Posterior cingulate gyrus (tissue), 11 donors: ENCODE measurements around the gene GCN1.
"Not testable (repeated sequence)": the region's sequence is repeated elsewhere in the genome, so short reads cannot be mapped to it uniquely, and the experiment has no call there.

Source experiments
- DNase-seq, 10 donors: peaks; one replicate each; pipeline versions ENCODE4 v3.0.0 to v3.0.0-alpha.2; 2020 to 2021; ENCODE audit warnings: mixed read lengths in 3 of 10
- intact Hi-C: fragments of 100-400 bp; cut with DNase I; formaldehyde crosslinking; loops from one replicate; pipeline ENCODE4 v1.15.1; 2023

The GCN1 gene

GRCh38 chr12:120215766-120216735 is 21.5 kb upstream of the GCN1 start:
- intact Hi-C loops, result no loop called here
- peak in 2 of 10 donors; percentile 62 to 63 for DNase-seq

- DNase-seq, result peak in 1 of 10 donors; percentile 57
- intact Hi-C loops, result no loop called here
Observed at GRCh38 chr12:120215357-120215735, 20.8 kb upstream of the GCN1 start.

GRCh38 chr12:120214626-120215356 is 20.3 kb upstream of the GCN1 start:
- peak in 3 of 10 donors; percentile 42 to 85 (median 70) for DNase-seq
- intact Hi-C loops, result no loop called here

GRCh38 chr12:120213758-120214157 is 19.2 kb upstream of the GCN1 start:
- intact Hi-C loops, result no loop called here
- peak in 3 of 10 donors; percentile 35 to 50 (median 48) for DNase-seq

GRCh38 chr12:120213182-120213581 is 18.7 kb upstream of the GCN1 start:
- peak in 1 of 10 donors; percentile 40 for DNase-seq
- intact Hi-C loops, result not testable (repeated sequence)

GRCh38 chr12:120212301-120212700 is 17.8 kb upstream of the GCN1 start:
- intact Hi-C loops, result no loop called here
- peak in 2 of 10 donors; percentile 56 to 78 for DNase-seq

- intact Hi-C loops, result no loop called here
Observed at GRCh38 chr12:120211904-120212283, 17.4 kb upstream of the GCN1 start.

GRCh38 chr12:120211243-120211903 is 16.9 kb upstream of the GCN1 start:
- peak in 2 of 10 donors; percentile 43 to 44 for DNase-seq
- intact Hi-C loops, result no loop called here

More at GRCh38 chr12:120211904-120212283, 17.4 kb upstream of the GCN1 start:
- DNase-seq, result peak in 2 of 10 donors; percentile 39 to 53

- intact Hi-C loops, result no loop called here
- DNase-seq, result peak in 2 of 10 donors; percentile 69 to 79
Observed at GRCh38 chr12:120209851-120210250, 15.3 kb upstream of the GCN1 start.

GRCh38 chr12:120207227-120207626 is 12.7 kb upstream of the GCN1 start:
- intact Hi-C loops, result no loop called here
- DNase-seq, result peak in 1 of 10 donors; percentile 66

GRCh38 chr12:120206781-120207180 is 12.3 kb upstream of the GCN1 start:
- DNase-seq, intact Hi-C loops: not testable (repeated sequence)

GRCh38 chr12:120206228-120206627 is 11.7 kb upstream of the GCN1 start:
- intact Hi-C loops, result no loop called here
- DNase-seq, result peak in 1 of 10 donors; percentile 62

GRCh38 chr12:120204171-120204570 is 9.7 kb upstream of the GCN1 start:
- no peak for DNase-seq
- intact Hi-C loops, result no loop called here

GRCh38 chr12:120200364-120200800 is 5.9 kb upstream of the GCN1 start:
- no peak for DNase-seq
- intact Hi-C loops, result no loop called here

GRCh38 chr12:120199595-120200306 is 5.2 kb upstream of the GCN1 start:
- intact Hi-C loops, result no loop called here
- no peak for DNase-seq

GRCh38 chr12:120199025-120199424 is 4.5 kb upstream of the GCN1 start:
- intact Hi-C loops, result no loop called here
- no peak for DNase-seq

- no peak for DNase-seq
- intact Hi-C loops, result no loop called here
Observed at GRCh38 chr12:120197542-120197887, 3.0 kb upstream of the GCN1 start.

- intact Hi-C loops, result not testable (repeated sequence)
- peak in 1 of 10 donors; percentile 1 for DNase-seq
Observed at GRCh38 chr12:120196817-120197541, 2.5 kb upstream of the GCN1 start.

GRCh38 chr12:120196363-120196762 is 1.8 kb upstream of the GCN1 start:
- DNase-seq, result peak in 1 of 10 donors; percentile 1
- intact Hi-C loops, result no loop called here

GRCh38 chr12:120194226-120194533 is 335 bp downstream of the GCN1 start:
- intact Hi-C loops, result no loop called here

More at GRCh38 chr12:120194226-120194533, 335 bp downstream of the GCN1 start:
- no peak for DNase-seq
